AG08395 (cell line): ENCODE data around the gene ISX.

Experiments used
- DNase-seq: peaks from one replicate; pipeline ENCODE4 v3.0.0; 2012; ENCODE audit warnings: mixed read lengths, low spot score

Gene ISX

GRCh38 chr22:35113341-35113740 lies 47.4 kb downstream of the ISX start:
- DNase-seq: no peak

GRCh38 chr22:35114131-35114980 lies 48.4 kb downstream of the ISX start:
- no peak for DNase-seq

GRCh38 chr22:35115515-35115914 lies 49.6 kb downstream of the ISX start:
- DNase-seq: no peak

GRCh38 chr22:35116269-35116668 lies 50.3 kb downstream of the ISX start:
- DNase-seq: no peak

- no peak for DNase-seq
These were observed 50.9 kb downstream of the ISX start for GRCh38 chr22:35116817-35117216.

- DNase-seq: no peak
These were observed 53.5 kb downstream of the ISX start for GRCh38 chr22:35119494-35119893.

GRCh38 chr22:35124691-35125219 lies 58.8 kb downstream of the ISX start:
- DNase-seq: no peak

- no peak for DNase-seq
These were observed 61.0 kb downstream of the ISX start for GRCh38 chr22:35126993-35127392.

- no peak for DNase-seq
These were observed 62.7 kb downstream of the ISX start for GRCh38 chr22:35128637-35129036.

- no peak for DNase-seq
These were observed 65.6 kb downstream of the ISX start for GRCh38 chr22:35131525-35132000.

GRCh38 chr22:35132568-35132967 lies 66.6 kb downstream of the ISX start:
- DNase-seq: no peak

- no peak for DNase-seq
These were observed 67.9 kb downstream of the ISX start for GRCh38 chr22:35133702-35134380.

GRCh38 chr22:35134637-35135036 lies 68.7 kb downstream of the ISX start:
- no peak for DNase-seq

- DNase-seq: no peak
These were observed 69.2 kb downstream of the ISX start for GRCh38 chr22:35135165-35135564.
